Activated naive CD4-positive, alpha-beta T cell treated with anti-CD3 and anti-CD28 coated beads for 36 hours (primary cell): ENCODE measurements around the gene ZC3HAV1L. TPM values are rescaled to one million over a fixed set of nuclear protein-coding genes. Genes with fewer than 3 reads are reported as not detected.

ENCODE experiments used
- CTCF ChIA-PET: fragments of 350-600 bp; sonication (Branson Sonifier 250); formaldehyde crosslinking; loops from one replicate; lab custom pipeline; 2021; ENCODE audit warnings: antibody characterized with exemption; lab: Charles Lee
- DNase-seq: peaks from one replicate; pipeline ENCODE4 v3.0.0-alpha.2; 2020
- H3K27ac Mint-ChIP-seq: one replicate; pipeline ENCODE4 v1.8.0; 2021; ENCODE audit warnings: mild to moderate bottlenecking, mixed read lengths
- H3K27me3 Mint-ChIP-seq: one replicate; pipeline ENCODE4 v1.8.0; 2021; ENCODE audit warnings: low read depth, mixed read lengths
- H3K36me3 Mint-ChIP-seq: one replicate; pipeline ENCODE4 v1.8.0; 2021; ENCODE audit warnings: low read depth, mixed read lengths
- H3K4me1 Mint-ChIP-seq: one replicate; pipeline ENCODE4 v1.8.0; 2021; ENCODE audit warnings: low read depth, mixed read lengths
- H3K4me3 Mint-ChIP-seq: one replicate; pipeline ENCODE4 v1.8.0; 2021; ENCODE audit warnings: mild to moderate bottlenecking, moderate library complexity, mixed read lengths
- H3K9me3 Mint-ChIP-seq: one replicate; pipeline ENCODE4 v1.8.0; 2021; ENCODE audit warnings: mixed read lengths
- intact Hi-C: fragments of 100-400 bp; cut with micrococcal nuclease; formaldehyde crosslinking; loops from one replicate; pipeline ENCODE4 v1.15.1; 2023
- total RNA-seq, 2 experiments: library from RNA; stranded (reverse); gene quantifications; one replicate each; pipeline ENCODE4 v1.2.3, GENCODE V29; 2021

ZC3HAV1L gene
- total RNA-seq, 2 experiments from 2014 or later = 4.5 to 5.1 TPM

- no peak for DNase-seq
- no peaks in the 10 kb centered on the region for H3K36me3 Mint-ChIP-seq
- peaks cover 21% of the 10 kb centered on the region for H3K9me3 Mint-ChIP-seq
- H3K4me3 Mint-ChIP-seq = no peak overlapping the region
- intact Hi-C loops = no loop called here
- no peak overlapping the region for H3K27ac Mint-ChIP-seq
- CTCF ChIA-PET = interaction anchor here (0.7 to 2.0 kb wide), 2 partner anchors 13 to 405 kb away, joined by 3 to 7 read pairs; no protein-coding TSS in a partner anchor
- peaks cover 2% of the 10 kb centered on the region for H3K4me1 Mint-ChIP-seq
- H3K27me3 Mint-ChIP-seq = no peaks in the 10 kb centered on the region
Observed at GRCh38 chr7:139004321-139005090, 31.3 kb downstream of the ZC3HAV1L start.

GRCh38 chr7:138999414-138999813, 36.4 kb downstream of the ZC3HAV1L start:
- CTCF ChIA-PET = interaction anchor here (0.6 to 1.0 kb wide), 2 partner anchors 18 to 34 kb away, joined by 3 to 4 read pairs; no protein-coding TSS in a partner anchor
- peaks cover 6% of the 10 kb centered on the region for H3K4me1 Mint-ChIP-seq
- H3K27me3 Mint-ChIP-seq = no peaks in the 10 kb centered on the region
- no peak overlapping the region for H3K4me3 Mint-ChIP-seq
- no peaks in the 10 kb centered on the region for H3K36me3 Mint-ChIP-seq
- H3K27ac Mint-ChIP-seq = no peak overlapping the region
- intact Hi-C loops = no loop called here
- peaks cover 10% of the 10 kb centered on the region for H3K9me3 Mint-ChIP-seq
- no peak for DNase-seq

- Mint-ChIP-seq H3K27ac (no peak overlapping the region), H3K4me1 (no peaks in the 10 kb centered on the region), H3K4me3 (no peak overlapping the region), H3K9me3 (peaks cover 4% of the 10 kb centered on the region), H3K36me3 (no peaks in the 10 kb centered on the region), H3K27me3 (peaks cover 4% of the 10 kb centered on the region)
- DNase-seq = no peak
- CTCF ChIA-PET = interaction anchor here (0.6 to 1.6 kb wide), 2 partner anchors 69 to 106 kb away, joined by 4 to 5 read pairs; no protein-coding TSS in a partner anchor
- intact Hi-C loops = no loop called here
Observed at GRCh38 chr7:138992052-138992531, 43.8 kb downstream of the ZC3HAV1L start.

GRCh38 chr7:138987686-138988085, 48.2 kb downstream of the ZC3HAV1L start:
- H3K27me3 Mint-ChIP-seq = peaks cover 4% of the 10 kb centered on the region
- no peak overlapping the region for H3K4me3 Mint-ChIP-seq
- no peak overlapping the region for H3K27ac Mint-ChIP-seq
- CTCF ChIA-PET = no interaction called here
- no peak for DNase-seq
- H3K4me1 Mint-ChIP-seq = no peaks in the 10 kb centered on the region
- H3K9me3 Mint-ChIP-seq = peaks cover 4% of the 10 kb centered on the region
- no peaks in the 10 kb centered on the region for H3K36me3 Mint-ChIP-seq
- intact Hi-C loops = no loop called here

- Mint-ChIP-seq H3K4me1 (peaks cover 8% of the 10 kb centered on the region), H3K36me3 (no peaks in the 10 kb centered on the region), H3K9me3 (no peaks in the 10 kb centered on the region), H3K4me3 (peak overlapping the region; percentile 59), H3K27ac (no peak overlapping the region), H3K27me3 (peaks cover 36% of the 10 kb centered on the region)
- intact Hi-C loops = loop anchor here (5.0 kb wide), 1 partner anchor 80 kb away; no protein-coding TSS in a partner anchor
- CTCF ChIA-PET = interaction anchor here (0.8 to 3.4 kb wide), 2 partner anchors 36 to 95 kb away, joined by 4 to 20 read pairs; no protein-coding TSS in a partner anchor
- no peak for DNase-seq
Observed at GRCh38 chr7:138982204-138982623, 53.6 kb downstream of the ZC3HAV1L start.

GRCh38 chr7:138981332-138982203, 54.3 kb downstream of the ZC3HAV1L start, which contains the start of gene KIAA1549:
KIAA1549 (minus strand) TSS chr7:138981389; CDS start chr7:138981269, 120 bp downstream.
- Mint-ChIP-seq H3K27me3 (peaks cover 36% of the 10 kb centered on the region), H3K9me3 (no peaks in the 10 kb centered on the region), H3K27ac (no peak within 1 kb of the TSS), H3K36me3 (no peaks in the 10 kb centered on the region), H3K4me3 (peak within 1 kb of the TSS; percentile 80), H3K4me1 (peaks cover 8% of the 10 kb centered on the region)
- peak; percentile 59 for DNase-seq
- CTCF ChIA-PET = interaction anchor here (0.8 to 3.4 kb wide), 3 partner anchors 13 to 95 kb away, joined by 3 to 20 read pairs (median 4); no protein-coding TSS in a partner anchor
- intact Hi-C loops = loop anchor here (2.0 to 5.0 kb wide), 2 partner anchors 79 to 229 kb away; no protein-coding TSS in a partner anchor

- intact Hi-C loops = loop anchor here (1.0 to 5.0 kb wide), 3 partner anchors 78 to 228 kb away; no protein-coding TSS in a partner anchor
- CTCF ChIA-PET = interaction anchor here (0.6 to 3.4 kb wide), 7 partner anchors 9 to 822 kb away, joined by 3 to 20 read pairs (median 3); no protein-coding TSS in a partner anchor
- DNase-seq = peak; percentile 7
- peak overlapping the region; percentile 80 for H3K4me3 Mint-ChIP-seq
- no peaks in the 10 kb centered on the region for H3K36me3 Mint-ChIP-seq
- H3K9me3 Mint-ChIP-seq = no peaks in the 10 kb centered on the region
- H3K27me3 Mint-ChIP-seq = peaks cover 36% of the 10 kb centered on the region
- no peak overlapping the region for H3K27ac Mint-ChIP-seq
- peaks cover 8% of the 10 kb centered on the region for H3K4me1 Mint-ChIP-seq
Observed at GRCh38 chr7:138980563-138981291, 55.1 kb downstream of the ZC3HAV1L start.

- H3K4me3 Mint-ChIP-seq = peak overlapping the region; percentile 80
- intact Hi-C loops = loop anchor here (1.0 to 5.0 kb wide), 3 partner anchors 78 to 227 kb away; no protein-coding TSS in a partner anchor
- no peaks in the 10 kb centered on the region for H3K9me3 Mint-ChIP-seq
- no peak for DNase-seq
- CTCF ChIA-PET = interaction anchor here (0.6 to 2.4 kb wide), 7 partner anchors 10 to 821 kb away, joined by 3 to 10 read pairs (median 3); no protein-coding TSS in a partner anchor
- H3K36me3 Mint-ChIP-seq = no peaks in the 10 kb centered on the region
- H3K4me1 Mint-ChIP-seq = peaks cover 8% of the 10 kb centered on the region
- H3K27ac Mint-ChIP-seq = no peak overlapping the region
- H3K27me3 Mint-ChIP-seq = peaks cover 36% of the 10 kb centered on the region
Observed at GRCh38 chr7:138979988-138980562, 55.8 kb downstream of the ZC3HAV1L start.

- Mint-ChIP-seq H3K36me3 (no peaks in the 10 kb centered on the region), H3K4me3 (no peak overlapping the region), H3K27me3 (peaks cover 36% of the 10 kb centered on the region), H3K9me3 (no peaks in the 10 kb centered on the region), H3K4me1 (peaks cover 8% of the 10 kb centered on the region), H3K27ac (no peak overlapping the region)
- DNase-seq = no peak
- intact Hi-C loops = no loop called here
- CTCF ChIA-PET = interaction anchor here (0.8 to 2.4 kb wide), 3 partner anchors 86 to 93 kb away, joined by 3 to 10 read pairs (median 3); no protein-coding TSS in a partner anchor
Observed at GRCh38 chr7:138979226-138979979, 56.4 kb downstream of the ZC3HAV1L start.

GRCh38 chr7:138978541-138979184, 57.2 kb downstream of the ZC3HAV1L start:
- no peaks in the 10 kb centered on the region for H3K36me3 Mint-ChIP-seq
- H3K9me3 Mint-ChIP-seq = no peaks in the 10 kb centered on the region
- CTCF ChIA-PET = interaction anchor here (2.4 kb wide), 1 partner anchor 92 kb away, joined by 10 read pairs; no protein-coding TSS in a partner anchor
- H3K4me3 Mint-ChIP-seq = no peak overlapping the region
- H3K4me1 Mint-ChIP-seq = peaks cover 8% of the 10 kb centered on the region
- H3K27ac Mint-ChIP-seq = no peak overlapping the region
- peaks cover 36% of the 10 kb centered on the region for H3K27me3 Mint-ChIP-seq
- intact Hi-C loops = no loop called here
- DNase-seq = no peak
